ENCODE data around the gene NEK4. TPM values are rescaled to one million over a fixed set of nuclear protein-coding genes. Genes with fewer than 3 reads are reported as not detected.

The NEK4 gene
- total and polyA plus RNA-seq, 2 of the 13 experiments (the other 11 are each of a cell fraction or from before 2014, with no cell fraction given), result 16.5 to 38.0 TPM

- TF ChIP-seq ZBTB46 (CRISPR knock-in tag; IDR thresholded peaks at IDR 0.05; ENCODE audit: borderline replicate concordance) (no peak), ZNF318 (CRISPR knock-in tag; IDR thresholded peaks at IDR 0.05) (no peak), ETV6 (CRISPR knock-in tag; conservative IDR thresholded peaks at IDR 0.05) (no peak), MEF2D (CRISPR knock-in tag; IDR thresholded peaks at IDR 0.05) (no peak), SMC3 (IDR thresholded peaks at IDR 0.05; ENCODE audit: low read length) (no peak), ZNF10 (CRISPR knock-in tag; IDR thresholded peaks at IDR 0.05; ENCODE audit: borderline replicate concordance, low read depth) (no peak), ZNF503 (CRISPR knock-in tag; IDR thresholded peaks at IDR 0.05) (no peak), TAF1 (CRISPR knock-in tag; IDR thresholded peaks at IDR 0.05) (no peak), U2AF2 (IDR thresholded peaks at IDR 0.05; ENCODE audit: low read depth, low read length) (no peak), MAFG (CRISPR knock-in tag; IDR thresholded peaks at IDR 0.05) (no peak), EEA1 (CRISPR knock-in tag; IDR thresholded peaks at IDR 0.05; ENCODE audit: borderline replicate concordance) (no peak), FOXK2 (IDR thresholded peaks at IDR 0.05) (no peak), ZNF350 (CRISPR knock-in tag; IDR thresholded peaks at IDR 0.05; ENCODE audit: borderline replicate concordance, low read depth) (no peak; the same call in 1 of the 2 replicates)
These were observed 23.2 kb upstream of the NEK4 start (continued) for GRCh38 chr3:52793702-52794611.

All from HepG2 (cell line).